D341Med (cell line): Measurements from ENCODE around the gene ARID1A.
"Not testable (repeated sequence)": the region's sequence is repeated elsewhere in the genome, so short reads cannot be mapped to it uniquely, and the experiment has no call there.

Experiments used
- DNase-seq: peaks from one replicate; pipeline ENCODE4 v3.0.0; 2012; ENCODE audit warnings: low spot score

ARID1A gene

GRCh38 chr1:26697978-26698849 lies 2.4 kb downstream of the ARID1A start:
- DNase-seq, result peak; percentile 67

GRCh38 chr1:26700711-26701110 lies 4.9 kb downstream of the ARID1A start:
- DNase-seq, result no peak

- no peak for DNase-seq
Measured at GRCh38 chr1:26701266-26701994, 5.6 kb downstream of the ARID1A start.

DNA sequence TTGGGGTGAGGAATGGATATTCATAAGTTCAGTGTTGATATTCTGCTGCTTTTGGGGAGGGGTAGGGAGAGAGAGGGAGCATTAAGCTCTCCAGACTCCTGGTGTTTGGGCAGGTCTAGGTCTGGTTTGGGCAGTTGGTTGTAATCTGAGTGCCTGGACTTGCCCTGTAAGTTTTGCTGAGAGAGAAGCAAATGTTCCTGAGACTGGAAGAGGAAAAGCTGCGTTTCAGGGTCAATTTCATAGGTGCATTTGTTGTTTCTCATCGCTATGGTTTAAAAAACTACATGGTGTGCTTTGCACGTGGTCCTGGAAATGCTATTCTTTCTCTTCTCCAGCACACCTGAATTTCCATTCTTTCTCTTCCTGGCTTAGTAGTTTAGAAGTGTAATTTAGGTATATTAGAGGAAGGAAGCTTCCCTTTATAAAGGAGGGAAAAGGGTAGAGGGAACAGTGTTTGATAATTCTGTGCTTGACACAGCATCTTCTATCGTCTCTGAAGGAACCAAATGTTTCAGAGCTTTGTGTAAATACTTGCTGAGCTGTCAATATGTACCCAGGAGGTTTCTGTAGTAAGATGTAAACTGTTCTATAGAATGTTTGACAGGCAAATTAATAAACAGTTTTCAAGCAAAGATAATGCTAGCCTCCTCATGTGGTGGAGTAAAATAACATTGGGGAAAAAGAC lies 6.3 kb downstream of the ARID1A start:
- no peak for DNase-seq

DNA sequence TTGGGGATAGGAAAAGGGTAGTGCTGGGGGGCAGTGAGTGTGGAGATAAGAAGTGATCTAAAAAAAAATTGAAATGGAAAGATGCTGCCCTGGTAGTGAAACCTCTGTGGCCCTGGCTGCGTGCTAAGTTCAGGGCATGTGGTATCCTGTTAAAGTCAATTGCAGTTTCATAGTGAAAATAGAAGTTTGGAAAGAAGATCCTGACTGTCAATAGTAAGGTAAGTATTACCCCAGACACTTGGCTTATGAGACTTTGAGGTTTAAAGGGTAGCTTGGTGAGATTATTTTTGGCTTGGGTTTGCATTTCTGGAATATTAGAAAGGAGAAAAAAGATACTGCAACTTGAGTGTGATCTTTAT lies 6.8 kb downstream of the ARID1A start:
- no peak for DNase-seq

DNA sequence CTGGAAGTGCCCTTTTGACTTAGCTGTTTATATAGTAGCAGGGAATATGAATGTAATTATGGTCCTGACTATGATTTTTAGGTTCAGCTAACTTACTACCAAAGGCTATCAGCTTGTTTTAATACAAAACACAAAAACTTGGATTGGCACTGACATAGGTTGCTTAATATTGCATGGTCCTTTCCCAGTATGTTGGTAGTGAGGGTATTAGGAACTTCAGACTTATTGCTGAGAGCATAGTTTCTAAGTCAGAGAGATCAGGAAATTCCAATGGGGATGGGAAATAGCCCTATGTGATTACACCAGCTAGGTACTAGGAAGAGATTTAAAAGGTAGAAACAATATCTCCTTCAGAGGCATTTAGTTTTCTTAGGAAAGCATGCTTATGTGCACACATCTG lies 7.7 kb downstream of the ARID1A start:
- DNase-seq, result no peak

DNA sequence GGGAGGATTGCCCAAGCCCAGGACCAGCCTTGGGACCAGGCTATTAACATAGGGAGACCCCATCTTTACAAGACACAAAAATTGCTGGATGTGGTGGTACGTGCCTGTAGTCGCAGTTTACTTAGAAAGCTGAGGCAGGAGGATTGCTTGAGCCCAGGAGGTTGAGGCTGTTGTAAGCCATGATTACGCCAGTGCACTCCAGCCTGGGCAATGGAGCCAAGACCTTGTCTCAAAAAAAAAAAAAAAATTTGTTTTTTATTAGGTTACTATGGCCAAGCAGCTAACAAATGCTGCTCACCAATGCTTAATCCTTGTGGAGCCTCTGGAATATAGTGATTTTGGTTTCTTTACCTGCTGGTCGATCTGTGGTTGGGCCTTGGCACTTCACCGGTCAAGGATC lies 8.8 kb downstream of the ARID1A start:
- DNase-seq, result no peak

GRCh38 chr1:26705227-26705626 lies 9.4 kb downstream of the ARID1A start:
- not testable (repeated sequence) for DNase-seq

GRCh38 chr1:26705788-26706311 lies 10.0 kb downstream of the ARID1A start:
- no peak for DNase-seq

DNA sequence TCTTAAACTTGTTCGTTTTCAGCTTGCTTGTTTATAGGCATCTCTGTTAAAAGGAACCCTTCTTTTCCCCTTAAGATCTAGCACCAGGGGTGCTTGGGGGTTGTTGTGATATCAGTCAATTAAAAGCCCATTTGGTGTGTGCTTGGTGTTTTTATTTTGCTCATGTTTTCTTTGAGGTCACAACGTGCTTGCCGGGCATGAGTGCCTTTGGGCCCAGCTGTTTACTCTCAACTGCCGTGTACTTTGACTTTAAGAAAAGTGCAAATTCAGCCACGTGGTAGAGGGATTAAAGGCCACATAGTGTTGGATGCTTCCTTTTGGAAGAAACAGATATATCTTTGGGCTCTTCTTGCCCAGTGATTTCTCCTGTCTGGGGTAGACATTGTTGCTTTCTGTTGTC lies 10.5 kb downstream of the ARID1A start:
- no peak for DNase-seq

DNA sequence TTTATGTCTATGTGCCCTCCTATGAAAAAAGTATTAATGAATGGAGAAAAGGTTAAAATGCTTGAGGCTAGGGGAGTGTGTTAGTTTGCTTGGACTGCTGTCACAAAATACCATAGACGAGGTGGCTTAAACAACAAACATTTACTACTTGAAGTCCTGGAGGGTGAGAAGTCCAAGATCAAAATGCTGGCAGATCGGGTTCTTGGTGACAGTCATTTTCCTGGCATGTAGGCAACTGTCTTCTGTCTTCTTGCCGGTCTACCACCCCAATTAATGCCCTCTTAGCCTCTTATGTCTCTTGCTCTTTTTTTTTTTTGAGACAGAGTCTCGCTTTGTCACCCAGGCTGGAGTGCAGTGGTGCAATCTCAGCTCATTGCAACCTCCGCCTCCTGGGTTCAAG lies 15.0 kb downstream of the ARID1A start:
- no peak for DNase-seq

DNA sequence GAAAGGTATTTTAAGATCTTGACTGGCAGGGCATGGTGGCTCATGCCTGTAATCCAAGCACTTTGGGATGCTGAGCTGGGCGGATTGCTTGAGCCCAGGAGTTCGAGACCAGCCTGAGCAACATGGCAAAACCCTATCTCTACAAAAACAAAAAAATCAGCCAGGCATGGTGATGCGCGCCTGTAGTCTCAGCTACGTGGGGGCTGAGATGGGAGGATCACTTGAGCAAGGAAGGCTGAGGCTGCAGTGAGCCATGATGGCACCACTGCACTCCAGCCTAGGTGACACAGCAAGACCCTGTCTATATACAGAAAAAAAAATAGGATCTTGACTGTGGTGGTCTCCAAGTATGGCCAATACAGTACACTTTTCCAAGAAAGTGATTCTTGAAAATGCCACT lies 16.0 kb downstream of the ARID1A start:
- DNase-seq, result no peak

GRCh38 chr1:26717017-26717491 lies 21.2 kb downstream of the ARID1A start:
- DNase-seq, result no peak

- DNase-seq, result no peak
Measured at GRCh38 chr1:26719205-26719604, 23.4 kb downstream of the ARID1A start.

GRCh38 chr1:26721669-26722355 lies 26.0 kb downstream of the ARID1A start:
- DNase-seq, result no peak

DNA sequence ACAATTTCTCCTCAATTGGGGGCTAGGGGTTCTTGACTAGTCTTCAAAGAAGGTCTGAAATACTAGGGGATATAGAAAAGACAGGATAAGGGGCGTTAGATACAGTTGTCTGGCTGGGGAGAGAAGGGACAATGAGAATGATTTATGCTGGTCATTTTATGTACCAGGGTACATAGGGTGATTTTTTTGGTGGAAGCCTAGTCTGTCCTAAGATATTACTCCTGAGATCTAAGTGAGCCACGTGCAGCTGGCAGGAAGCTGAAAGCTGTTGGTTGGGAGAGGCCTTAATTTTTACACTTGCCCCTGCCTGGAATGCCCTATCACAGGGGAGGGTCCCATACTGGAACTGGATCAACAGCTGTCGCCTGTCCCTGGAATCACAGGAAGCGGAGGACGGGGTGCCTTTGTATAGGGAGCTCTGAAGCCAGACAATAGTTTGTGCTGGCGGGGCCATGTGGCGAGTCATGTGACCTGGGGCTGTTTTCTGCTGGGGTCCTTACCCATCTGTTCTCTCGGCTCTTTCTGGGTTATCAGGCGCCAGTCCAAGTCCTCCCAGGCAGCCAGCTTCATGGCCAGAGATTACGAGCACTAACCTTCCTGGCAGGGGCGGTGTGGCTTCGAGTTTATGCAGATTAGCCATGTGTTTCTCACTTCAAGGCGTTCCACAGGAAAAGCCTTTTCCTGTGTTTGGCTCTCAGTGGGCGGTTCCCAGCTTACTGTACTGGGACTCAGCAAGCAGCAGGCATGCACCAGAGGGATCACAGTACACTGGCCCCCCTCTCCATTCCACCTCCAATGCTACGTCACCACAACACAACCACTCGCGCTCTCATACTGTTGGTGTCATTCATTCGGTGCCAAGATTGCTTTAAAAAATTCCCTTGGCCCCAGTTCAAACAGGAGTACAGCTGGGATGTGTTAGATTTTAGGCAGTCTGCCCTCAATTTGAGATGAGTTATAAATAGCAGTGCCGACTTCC lies 27.5 kb downstream of the ARID1A start:
- DNase-seq, result peak; percentile 89

DNA sequence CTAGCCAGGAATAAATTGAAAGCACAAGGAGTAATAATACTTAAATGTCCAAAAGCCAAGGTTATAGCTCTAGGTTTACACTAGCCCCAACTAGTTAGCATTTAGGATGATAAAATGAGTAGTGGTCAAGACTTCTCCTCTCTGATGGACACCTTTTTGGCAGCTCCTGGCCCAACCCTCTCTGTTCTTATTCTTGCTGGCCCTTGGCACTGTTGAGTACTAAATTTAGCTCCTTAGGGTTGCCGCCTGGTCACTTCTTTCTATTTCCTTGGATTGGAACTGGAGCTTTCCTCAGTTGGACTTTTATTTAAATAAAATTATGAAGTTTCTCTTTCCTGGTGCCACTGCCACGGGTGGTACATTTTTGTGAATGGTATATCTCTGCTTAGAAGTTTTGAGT lies 28.3 kb downstream of the ARID1A start:
- DNase-seq, result no peak

DNA sequence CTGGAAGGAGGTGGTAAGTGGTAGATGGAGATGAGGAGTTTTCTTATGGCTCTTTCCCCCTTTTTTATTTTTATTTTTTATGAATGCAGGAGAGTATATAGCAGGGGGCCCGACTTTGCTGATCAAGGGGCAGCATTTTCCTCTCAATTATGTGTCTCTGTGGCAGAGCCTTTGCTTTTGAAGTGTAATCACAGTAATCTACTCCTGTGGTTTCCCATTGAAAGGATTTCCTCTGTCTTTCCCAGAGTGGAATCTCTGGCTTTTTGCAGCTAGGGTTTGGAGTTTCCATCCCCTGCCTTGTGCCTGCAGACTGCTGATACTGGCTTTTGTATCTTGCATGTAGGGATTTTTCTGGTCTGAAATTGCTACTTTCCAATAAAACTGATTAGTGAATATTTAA lies 29.1 kb downstream of the ARID1A start:
- DNase-seq, result no peak

- not testable (repeated sequence) for DNase-seq
Measured at GRCh38 chr1:26725904-26726303, 30.1 kb downstream of the ARID1A start.

GRCh38 chr1:26726784-26727183 lies 31.0 kb downstream of the ARID1A start:
- DNase-seq, result no peak

GRCh38 chr1:26727476-26727875 lies 31.7 kb downstream of the ARID1A start:
- no peak for DNase-seq
